CD4-positive, CD25-positive, alpha-beta regulatory T cell (primary cell): ENCODE results near the gene PHC2. TPM values are rescaled to one million over a fixed set of nuclear protein-coding genes. Genes with fewer than 3 reads are reported as not detected.
"Not testable (repeated sequence)": the region's sequence is repeated elsewhere in the genome, so short reads cannot be mapped to it uniquely, and the experiment has no call there.

ENCODE experiments used
- ATAC-seq, 2 donors: fragments of 150-1000 bp; cut with Tn5 transposase; one replicate each; pipeline ENCODE4 v1.10.0; 2021; ENCODE audit warnings: low read depth in 2 of 2, moderate number of reproducible peaks in 2 of 2, moderate library complexity in 1 of 2
- DNase-seq, 3 donors: peaks; one replicate each; pipeline versions ENCODE4 v3.0.0 to v3.0.0-alpha.2; 2012 to 2022; ENCODE audit warnings: mixed read lengths in 1 of 3
- H3K27ac ChIP-seq: one replicate; pipeline ENCODE4 v1.7.0; 2013; ENCODE audit warnings: mild to moderate bottlenecking, low read length; ENCODE audit not compliant: insufficient read depth, poor library complexity, severe bottlenecking
- H3K27me3 ChIP-seq: one replicate; pipeline ENCODE4 v1.7.0; 2013; ENCODE audit warnings: low read length; ENCODE audit not compliant: control insufficient read depth, insufficient read depth
- H3K36me3 ChIP-seq: one replicate; pipeline ENCODE4 v1.7.0; 2013; ENCODE audit warnings: mild to moderate bottlenecking, low read length, moderate library complexity; ENCODE audit not compliant: control insufficient read depth, insufficient read depth
- H3K4me1 ChIP-seq: 2 replicates; pipeline ENCODE4 v1.7.0; 2013; ENCODE audit warnings: mild to moderate bottlenecking, low read length; ENCODE audit not compliant: insufficient read depth, control insufficient read depth, poor library complexity, severe bottlenecking
- H3K4me3 ChIP-seq: one replicate; pipeline ENCODE4 v1.7.0; 2013; ENCODE audit warnings: low read depth, mild to moderate bottlenecking, low read length, moderate library complexity
- H3K9me3 ChIP-seq, 2 experiments: 1 replicate in 1 of 2; 2 replicates in 1 of 2; pipeline ENCODE4 v1.7.0; 2013; ENCODE audit warnings: low read length in 2 of 2, mild to moderate bottlenecking in 1 of 2, moderate library complexity in 1 of 2; ENCODE audit not compliant: control insufficient read depth in 2 of 2
- H3K27ac Mint-ChIP-seq, 3 donors: one replicate each; pipeline ENCODE4 v1.8.0; 2020 to 2022; ENCODE audit warnings: mild to moderate bottlenecking in 3 of 3, mixed read lengths in 3 of 3, moderate library complexity in 2 of 3
- H3K27me3 Mint-ChIP-seq: one replicate; pipeline ENCODE4 v1.8.0; 2022; ENCODE audit warnings: mild to moderate bottlenecking, mixed read lengths
- H3K36me3 Mint-ChIP-seq: one replicate; pipeline ENCODE4 v1.8.0; 2020; ENCODE audit warnings: mixed read lengths
- H3K4me1 Mint-ChIP-seq, 4 donors: one replicate each; pipeline ENCODE4 v1.8.0; 2020 to 2022; ENCODE audit warnings: mixed read lengths in 4 of 4, mild to moderate bottlenecking in 1 of 4
- H3K4me3 Mint-ChIP-seq, 4 donors: one replicate each; pipeline ENCODE4 v1.8.0; 2020 to 2022; ENCODE audit warnings: mild to moderate bottlenecking in 4 of 4, mixed read lengths in 4 of 4, moderate library complexity in 3 of 4
- H3K9me3 Mint-ChIP-seq, 7 donors: one replicate each; pipeline ENCODE4 v1.8.0; 2020 to 2022; ENCODE audit warnings: mixed read lengths in 7 of 7, mild to moderate bottlenecking in 3 of 7, moderate library complexity in 2 of 7
- polyA plus RNA-seq, 4 donors: library from polyadenylated mRNA; unstranded; fragments of 300-500 nt; fragmentation: Illumina TruSeq; gene quantifications; one replicate each; pipeline ENCODE4 v1.2.3, GENCODE V29; 2021
- total RNA-seq: library from RNA; stranded (reverse); gene quantifications from one replicate; pipeline ENCODE4 v1.2.3, GENCODE V29; 2022

Gene PHC2
- total and polyA plus RNA-seq, 5 donors from 2014 or later = 9.7 to 34.8 (median 20.7) TPM

GRCh38 chr1:33312413-33312749 is 118.5 kb downstream of the PHC2 start:
- H3K27ac Mint-ChIP-seq = no peak overlapping the region
- Histone ChIP-seq H3K9me3 (no peaks in the 10 kb centered on the region), H3K27me3 (no peaks in the 10 kb centered on the region), H3K4me3 (no peak overlapping the region), H3K4me1 (no peaks in the 10 kb centered on the region), H3K36me3 (no peaks in the 10 kb centered on the region), H3K27ac (no peak overlapping the region)
- ATAC-seq = no peak
- H3K9me3 Mint-ChIP-seq = no peaks in the 10 kb centered on the region
- no peaks in the 10 kb centered on the region for H3K36me3 Mint-ChIP-seq
- no peak overlapping the region for H3K4me3 Mint-ChIP-seq
- no peaks in the 10 kb centered on the region for H3K4me1 Mint-ChIP-seq
- DNase-seq = no peak
- peaks cover 20% of the 10 kb centered on the region for H3K27me3 Mint-ChIP-seq

GRCh38 chr1:33311706-33312412 is 119.0 kb downstream of the PHC2 start:
- no peaks in the 10 kb centered on the region for H3K4me1 ChIP-seq
- DNase-seq = no peak
- no peak overlapping the region for H3K27ac ChIP-seq
- H3K27me3 ChIP-seq = no peaks in the 10 kb centered on the region
- no peaks in the 10 kb centered on the region for H3K9me3 Mint-ChIP-seq
- no peak for ATAC-seq
- H3K36me3 ChIP-seq = no peaks in the 10 kb centered on the region
- peaks cover 20% of the 10 kb centered on the region for H3K27me3 Mint-ChIP-seq
- no peaks in the 10 kb centered on the region for H3K9me3 ChIP-seq
- H3K27ac Mint-ChIP-seq = no peak overlapping the region
- H3K4me3 Mint-ChIP-seq = no peak overlapping the region
- H3K36me3 Mint-ChIP-seq = no peaks in the 10 kb centered on the region
- H3K4me1 Mint-ChIP-seq = no peaks in the 10 kb centered on the region
- H3K4me3 ChIP-seq = no peak overlapping the region

GRCh38 chr1:33310702-33311101 is 120.2 kb downstream of the PHC2 start:
- Mint-ChIP-seq H3K27ac (no peak overlapping the region), H3K27me3 (peaks cover 27% of the 10 kb centered on the region)

GRCh38 chr1:33309351-33309750 is 121.5 kb downstream of the PHC2 start:
- DNase-seq, H3K36me3 Mint-ChIP-seq, H3K9me3 ChIP-seq, H3K9me3 Mint-ChIP-seq, H3K27ac Mint-ChIP-seq, H3K4me1 ChIP-seq, H3K4me3 Mint-ChIP-seq, H3K4me3 ChIP-seq, H3K36me3 ChIP-seq, H3K27ac ChIP-seq, ATAC-seq, H3K27me3 ChIP-seq, H3K4me1 Mint-ChIP-seq: not testable (repeated sequence)
- H3K27me3 Mint-ChIP-seq = peaks cover 29% of the 10 kb centered on the region

More at GRCh38 chr1:33310702-33311101, 120.2 kb downstream of the PHC2 start:
- no peak for DNase-seq
- H3K4me3 ChIP-seq = no peak overlapping the region
- no peaks in the 10 kb centered on the region for H3K4me1 ChIP-seq
- no peaks in the 10 kb centered on the region for H3K9me3 Mint-ChIP-seq
- peak overlapping the region in 1 of 4 donors; percentile 21 for H3K4me3 Mint-ChIP-seq
- H3K9me3 ChIP-seq = no peaks in the 10 kb centered on the region
- H3K36me3 Mint-ChIP-seq = peaks cover 2% of the 10 kb centered on the region
- no peak for ATAC-seq
- H3K4me1 Mint-ChIP-seq = no peaks in the 10 kb centered on the region
- no peaks in the 10 kb centered on the region for H3K36me3 ChIP-seq
- H3K27me3 ChIP-seq = peaks cover 3% of the 10 kb centered on the region
- H3K27ac ChIP-seq = no peak overlapping the region

GRCh38 chr1:33307494-33307864 is 123.4 kb downstream of the PHC2 start:
- Mint-ChIP-seq H3K27ac (no peak overlapping the region), H3K27me3 (peaks cover 21% of the 10 kb centered on the region), H3K4me1 (peaks cover 0 to 9% (median 7%) of the 10 kb centered on the region in 4 donors), H3K36me3 (peaks cover 2% of the 10 kb centered on the region), H3K9me3 (no peaks in the 10 kb centered on the region), H3K4me3 (no peak overlapping the region)
- Histone ChIP-seq H3K27ac (no peak overlapping the region), H3K4me3 (no peak overlapping the region), H3K36me3 (no peaks in the 10 kb centered on the region), H3K27me3 (peaks cover 3% of the 10 kb centered on the region), H3K4me1 (peaks cover 1% of the 10 kb centered on the region), H3K9me3 (no peaks in the 10 kb centered on the region)
- no peak for ATAC-seq
- no peak for DNase-seq

GRCh38 chr1:33306653-33307493 is 124.0 kb downstream of the PHC2 start:
- H3K4me3 ChIP-seq = no peak overlapping the region
- peaks cover 3% of the 10 kb centered on the region for H3K27me3 ChIP-seq
- no peaks in the 10 kb centered on the region for H3K36me3 ChIP-seq
- peaks cover 7% of the 10 kb centered on the region for H3K4me1 ChIP-seq
- H3K4me3 Mint-ChIP-seq = no peak overlapping the region
- no peak overlapping the region for H3K27ac Mint-ChIP-seq
- no peaks in the 10 kb centered on the region for H3K9me3 ChIP-seq
- no peak for DNase-seq
- H3K4me1 Mint-ChIP-seq = peaks cover 0 to 15% (median 12%) of the 10 kb centered on the region in 4 donors
- no peaks in the 10 kb centered on the region for H3K9me3 Mint-ChIP-seq
- no peak for ATAC-seq
- peaks cover 2% of the 10 kb centered on the region for H3K36me3 Mint-ChIP-seq
- H3K27ac ChIP-seq = no peak overlapping the region
- peaks cover 21% of the 10 kb centered on the region for H3K27me3 Mint-ChIP-seq

GRCh38 chr1:33305816-33306652 is 124.9 kb downstream of the PHC2 start:
- Mint-ChIP-seq H3K27me3 (peaks cover 21% of the 10 kb centered on the region), H3K36me3 (peaks cover 2% of the 10 kb centered on the region), H3K27ac (no peak overlapping the region), H3K4me1 (peaks cover 0 to 21% (median 15%) of the 10 kb centered on the region in 4 donors), H3K4me3 (no peak overlapping the region), H3K9me3 (no peaks in the 10 kb centered on the region)
- DNase-seq (no peak), ATAC-seq (no peak)
- no peaks in the 10 kb centered on the region for H3K36me3 ChIP-seq
- no peak overlapping the region for H3K4me3 ChIP-seq
- peaks cover 7% of the 10 kb centered on the region for H3K4me1 ChIP-seq
- H3K9me3 ChIP-seq = no peaks in the 10 kb centered on the region
- no peak overlapping the region for H3K27ac ChIP-seq
- peaks cover 3% of the 10 kb centered on the region for H3K27me3 ChIP-seq
